SIG-M5 (cell line): ENCODE results near the gene SLC22A23.
"Not testable (repeated sequence)": the region's sequence is repeated elsewhere in the genome, so short reads cannot be mapped to it uniquely, and the experiment has no call there.

Experiments
- DNase-seq: peaks from one replicate; lab custom pipeline; 2025; lab: John Stamatoyannopoulos, UW

SLC22A23 gene

DNA sequence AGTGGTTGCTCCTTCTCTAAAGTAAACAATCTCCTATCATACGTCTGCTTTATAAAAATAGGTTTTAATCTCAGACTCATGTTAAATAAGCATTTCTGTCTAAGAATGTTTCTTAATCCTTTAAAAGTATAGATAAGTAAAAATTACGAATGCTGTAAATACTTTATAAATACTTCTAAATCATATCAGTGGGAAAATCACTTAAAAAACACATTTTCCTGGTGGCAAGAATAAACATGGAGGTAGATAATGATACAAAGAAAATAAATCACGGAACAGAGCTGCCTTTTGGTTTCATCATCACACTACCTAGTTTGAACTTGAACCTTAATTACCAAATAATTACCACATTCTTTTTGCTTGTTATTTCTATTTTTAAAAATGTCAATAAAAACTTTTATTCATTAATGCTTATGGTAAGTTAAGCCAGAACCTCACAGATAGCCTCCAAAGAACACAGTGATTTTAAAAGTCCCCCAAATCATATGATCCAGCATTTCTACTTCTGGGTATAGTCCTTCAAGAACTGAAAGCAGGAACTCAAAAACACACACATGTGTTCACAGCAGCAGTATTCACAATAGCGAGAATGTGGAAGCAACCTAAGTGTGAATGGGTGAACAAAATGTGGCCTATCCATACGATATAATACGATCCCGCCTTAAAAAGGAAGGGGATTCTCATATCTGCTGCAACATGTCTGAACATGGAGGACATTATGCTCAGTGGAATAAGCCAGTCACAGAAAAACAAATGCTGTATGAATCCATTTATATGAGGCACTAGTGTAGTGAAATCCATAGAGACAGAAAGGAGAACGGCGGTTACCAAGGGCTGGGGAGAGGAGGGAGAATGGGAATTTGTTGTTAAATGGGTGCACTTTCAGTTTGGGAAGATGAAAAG is 72.4 kb downstream of the SLC22A23 start:
- DNase-seq: no peak

DNA sequence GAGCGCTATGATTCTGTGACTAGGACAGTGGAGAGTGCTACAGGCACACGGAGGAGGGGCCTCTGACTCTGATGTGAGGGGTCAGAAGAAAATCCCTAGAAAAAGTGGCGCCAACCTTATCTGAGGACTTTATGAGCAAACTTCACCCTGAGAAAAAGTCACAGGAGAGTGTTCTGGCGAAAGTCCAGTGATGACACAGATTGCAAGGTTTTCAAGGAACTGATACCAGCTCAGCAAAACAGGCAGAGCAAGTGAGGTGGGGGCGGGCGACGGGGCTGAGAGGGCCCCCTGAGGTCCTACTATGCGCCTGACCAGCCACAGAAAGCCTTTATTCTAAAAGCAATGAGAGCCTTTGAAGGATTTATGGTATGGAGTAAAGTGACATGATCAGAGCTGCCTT is 73.3 kb downstream of the SLC22A23 start:
- DNase-seq: no peak

DNA sequence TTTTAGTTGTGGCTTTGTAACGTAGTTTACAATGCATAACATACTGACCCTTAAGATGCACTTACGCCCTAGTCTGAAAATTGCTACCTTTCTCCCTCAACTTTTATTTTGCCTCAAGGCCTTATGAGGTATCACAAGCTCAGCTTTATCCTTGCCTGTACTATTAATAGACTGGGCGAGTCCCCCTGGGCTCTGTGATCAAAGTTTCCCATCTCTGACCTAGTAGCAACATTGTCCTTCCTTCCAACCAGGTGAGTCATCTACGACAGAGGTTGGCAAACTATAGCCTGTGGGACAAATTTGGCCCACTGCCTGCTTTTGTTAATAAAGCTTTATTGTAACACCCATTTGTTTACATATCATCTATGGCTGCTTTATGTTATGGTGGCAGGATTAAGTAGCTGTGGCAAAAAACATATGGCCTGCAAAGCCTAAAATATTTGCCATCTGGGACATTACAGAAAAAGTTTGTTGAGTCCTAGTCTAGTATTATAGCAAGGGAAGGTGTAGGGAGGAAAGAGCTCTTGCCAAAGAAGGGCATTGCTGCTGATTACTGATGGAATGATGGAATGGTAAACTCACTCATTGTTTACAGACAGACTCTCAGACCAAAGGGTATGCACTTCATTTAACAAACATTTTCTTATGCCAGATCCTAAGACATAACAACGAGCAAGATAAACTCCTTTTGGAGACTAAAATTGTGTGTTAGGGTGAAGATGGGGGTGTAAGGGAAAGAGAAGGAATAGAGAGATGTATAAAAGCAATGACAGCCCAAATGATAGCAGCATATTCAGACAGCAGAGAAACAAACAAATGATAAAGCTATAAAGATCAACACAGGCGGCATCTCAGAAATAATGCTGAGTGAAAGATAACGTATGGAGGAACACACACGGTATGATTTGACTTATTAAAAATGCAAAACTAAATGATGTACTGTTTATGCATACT is 74.2 kb downstream of the SLC22A23 start:
- no peak for DNase-seq

DNA sequence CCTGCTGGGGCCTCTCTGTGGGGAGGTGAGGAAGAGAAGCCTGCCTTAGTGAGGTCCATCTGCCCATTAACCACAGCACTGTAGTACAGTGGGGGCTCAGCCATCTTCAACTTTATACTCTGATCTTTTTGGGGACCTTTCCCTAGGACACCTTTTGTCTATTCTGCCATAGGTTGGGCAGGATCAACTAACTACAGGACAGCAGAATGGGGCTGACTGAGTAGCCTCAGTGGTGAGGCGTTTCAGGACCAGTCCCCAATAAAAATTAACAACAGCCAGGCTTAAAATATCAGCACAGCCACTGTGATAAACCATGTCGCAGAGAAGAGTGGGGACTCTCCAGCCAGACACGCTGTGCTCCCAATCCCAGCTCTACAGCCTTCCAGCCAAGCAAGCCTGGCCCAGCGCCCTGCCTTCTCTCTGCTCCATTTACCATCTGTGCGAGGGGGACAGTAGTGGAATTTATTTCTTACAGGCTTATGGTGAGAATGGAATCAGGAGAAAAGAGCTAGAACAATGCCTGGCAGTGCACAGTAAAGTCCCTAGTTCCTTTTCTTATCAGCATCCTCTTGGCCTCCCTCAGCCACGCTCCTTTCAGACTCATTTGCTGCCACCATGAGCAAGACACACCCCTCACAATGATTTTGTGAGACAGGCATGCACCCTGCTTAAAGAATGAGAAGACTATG is 75.5 kb downstream of the SLC22A23 start:
- no peak for DNase-seq

DNA sequence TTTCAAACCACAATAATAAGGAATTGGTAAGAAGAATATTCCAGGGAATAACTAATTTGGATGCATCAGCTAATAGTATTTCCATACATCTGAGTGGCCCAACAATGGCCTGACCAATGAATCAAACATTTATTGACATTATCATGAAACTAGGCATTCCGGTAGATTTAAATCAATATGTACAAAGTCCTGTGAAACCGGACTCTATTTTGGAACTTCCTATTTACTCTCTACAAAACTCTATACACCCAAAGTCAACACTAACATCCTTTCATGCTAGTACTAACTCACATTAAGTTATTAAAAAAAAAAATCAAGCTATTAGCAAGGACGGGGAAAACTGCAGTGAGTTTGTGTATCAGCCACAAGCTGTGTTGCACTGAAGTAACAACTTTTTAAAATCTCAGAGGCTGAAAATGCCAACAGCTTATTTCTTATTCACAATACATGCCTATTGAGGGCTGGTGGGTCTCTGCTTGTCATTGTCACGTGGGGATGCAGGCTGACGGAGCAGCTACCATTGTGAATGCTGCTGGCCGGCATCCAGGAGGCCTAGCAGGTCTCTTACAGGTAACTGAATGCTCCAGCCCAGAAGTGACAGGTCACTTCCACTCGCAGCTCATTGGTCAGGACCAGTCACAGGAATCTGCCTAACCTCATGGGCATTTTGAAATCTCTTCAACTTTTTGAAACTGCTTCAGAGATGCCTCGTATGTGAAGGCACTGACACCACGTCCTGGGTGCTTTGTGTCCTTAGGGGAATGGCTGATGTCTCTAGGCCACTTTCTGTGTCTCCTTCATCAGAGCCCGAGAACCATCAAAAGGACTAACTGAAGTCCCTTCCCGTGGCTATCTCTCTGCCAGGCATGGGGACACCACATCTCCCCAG is 76.3 kb downstream of the SLC22A23 start:
- DNase-seq: no peak

DNA sequence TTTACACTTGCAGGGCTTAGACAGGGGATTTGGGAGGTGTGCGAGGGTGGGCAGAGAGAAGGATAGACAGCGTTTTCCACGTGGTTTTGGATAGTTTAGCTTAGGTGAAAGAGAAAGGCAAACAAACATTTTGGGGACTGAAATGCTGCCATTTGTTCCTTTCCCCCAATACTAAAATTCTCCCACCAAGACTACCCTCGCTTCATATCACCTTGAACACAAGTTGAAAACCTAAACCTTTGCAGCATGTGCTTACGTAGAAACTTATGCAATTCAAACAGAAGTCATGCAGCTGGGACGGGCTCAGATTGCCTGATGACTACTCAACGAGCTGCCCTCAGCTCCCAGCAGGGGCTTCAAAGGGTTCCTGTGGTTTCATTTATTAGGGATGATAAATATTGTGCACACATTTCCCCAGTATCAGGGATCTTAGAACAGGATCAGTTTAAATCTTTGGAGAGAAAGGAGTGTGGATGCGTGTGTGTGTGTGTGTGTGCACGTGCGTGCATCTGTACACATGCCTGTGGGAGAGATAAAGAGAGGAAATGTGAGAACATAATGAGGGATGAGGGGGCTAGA is 77.3 kb downstream of the SLC22A23 start:
- DNase-seq: no peak

DNA sequence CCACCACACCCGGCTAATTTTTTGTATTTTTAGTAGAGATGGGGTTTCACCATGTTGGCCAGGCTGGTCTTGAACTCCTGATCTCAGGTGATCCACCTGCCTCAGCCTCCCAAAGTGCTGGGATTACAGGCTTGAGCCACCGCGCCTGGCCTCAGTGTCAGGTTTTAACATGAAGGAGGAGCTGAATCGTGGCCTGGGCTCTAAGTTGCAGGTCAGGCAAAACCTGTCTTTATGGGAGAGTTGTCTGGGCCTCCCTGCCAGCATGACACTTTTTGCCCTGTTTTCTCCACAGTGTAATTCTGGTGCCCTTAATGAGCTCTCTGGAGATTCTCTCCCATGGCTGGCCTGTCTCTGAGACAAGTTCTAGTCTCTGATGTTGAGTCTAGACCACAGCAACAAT is 78.0 kb downstream of the SLC22A23 start:
- DNase-seq: not testable (repeated sequence)

DNA sequence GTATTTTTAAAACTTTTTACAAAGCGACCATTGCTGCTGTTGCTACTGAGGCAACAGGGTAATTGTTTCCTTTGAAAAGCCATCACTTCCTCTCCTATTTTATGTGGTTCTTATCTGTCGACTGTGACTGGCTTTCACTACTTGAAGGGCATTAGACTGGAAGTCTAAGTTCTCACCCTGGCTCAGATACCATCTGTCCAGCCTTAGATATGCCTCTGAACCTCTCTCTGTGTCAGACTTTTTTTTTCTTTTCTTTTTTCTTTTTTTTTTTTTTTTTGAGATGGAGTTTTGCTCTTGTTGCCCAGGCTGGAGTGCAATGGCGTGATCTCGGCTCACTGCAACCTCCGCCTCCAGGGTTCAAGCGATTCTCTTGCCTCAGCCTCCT is 78.5 kb downstream of the SLC22A23 start:
- not testable (repeated sequence) for DNase-seq

DNA sequence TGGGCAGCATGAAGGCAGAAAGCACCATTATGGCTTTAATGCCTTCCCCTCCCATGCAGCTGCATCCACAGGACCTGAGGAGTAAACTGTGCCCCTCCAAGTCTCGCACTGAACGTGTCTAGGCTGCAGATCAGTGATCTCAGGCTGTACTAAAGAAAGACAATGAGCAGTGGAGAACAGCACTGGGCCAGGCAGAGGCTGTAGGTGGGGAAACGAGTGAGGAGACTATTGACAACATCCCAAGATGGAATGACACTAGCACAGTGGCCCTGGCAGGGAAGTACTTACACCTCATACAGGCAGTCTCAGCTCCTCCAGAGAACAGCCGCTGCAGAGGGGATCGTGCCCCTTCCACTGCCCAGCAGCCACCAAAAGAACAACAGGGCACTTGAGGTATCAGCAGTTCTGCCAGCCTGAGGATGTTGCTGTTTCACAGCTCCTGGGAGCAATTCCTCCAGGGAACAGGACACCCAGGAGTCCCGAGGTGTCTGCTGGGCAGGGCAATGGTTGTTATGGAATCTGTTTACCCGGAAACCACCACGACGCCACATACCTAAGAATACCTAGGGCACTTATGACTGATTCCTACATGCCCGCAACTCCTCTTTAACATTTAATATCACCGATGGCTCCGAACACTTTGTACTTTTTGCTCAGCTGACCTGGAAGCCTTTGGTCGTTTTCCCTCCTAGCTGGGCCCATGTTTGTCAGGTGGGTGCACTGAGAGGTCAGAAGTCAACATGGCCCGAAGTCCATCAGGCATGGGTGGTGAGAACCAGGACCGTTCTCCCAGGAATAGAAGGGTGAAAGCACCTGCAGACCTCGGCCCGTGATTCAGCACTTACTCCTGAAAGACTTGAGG is 79.1 kb downstream of the SLC22A23 start:
- DNase-seq: no peak

DNA sequence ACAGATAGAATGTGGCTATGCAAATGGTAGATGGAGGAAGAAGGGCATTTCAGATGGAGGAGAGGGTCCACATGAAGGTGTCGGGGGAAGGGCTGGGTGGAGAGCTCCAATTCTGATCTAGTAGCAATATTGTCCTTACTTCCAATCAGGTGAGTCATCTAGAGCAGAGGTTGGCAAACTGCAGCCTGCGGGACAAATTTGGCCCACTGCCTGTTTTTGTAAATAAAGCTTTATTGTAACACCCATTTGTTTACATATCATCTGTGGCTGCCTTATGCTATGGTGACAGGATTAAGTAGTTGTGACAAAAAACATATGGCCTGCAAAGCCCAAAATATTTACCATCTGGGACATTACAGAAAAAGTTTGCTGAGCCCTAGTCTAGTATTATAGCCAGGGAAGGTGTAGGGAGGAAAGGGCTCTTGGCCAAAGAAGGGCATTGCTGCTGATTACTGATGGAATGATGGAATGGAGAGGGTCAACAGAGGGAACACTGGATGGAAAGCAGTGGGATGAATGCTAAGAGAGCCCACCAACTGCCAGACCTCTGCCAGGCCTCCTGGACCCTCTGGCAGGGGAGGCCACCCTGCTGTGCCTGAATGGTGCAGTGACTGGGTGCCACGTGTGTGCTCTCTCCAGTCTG is 79.8 kb downstream of the SLC22A23 start:
- DNase-seq: no peak

DNA sequence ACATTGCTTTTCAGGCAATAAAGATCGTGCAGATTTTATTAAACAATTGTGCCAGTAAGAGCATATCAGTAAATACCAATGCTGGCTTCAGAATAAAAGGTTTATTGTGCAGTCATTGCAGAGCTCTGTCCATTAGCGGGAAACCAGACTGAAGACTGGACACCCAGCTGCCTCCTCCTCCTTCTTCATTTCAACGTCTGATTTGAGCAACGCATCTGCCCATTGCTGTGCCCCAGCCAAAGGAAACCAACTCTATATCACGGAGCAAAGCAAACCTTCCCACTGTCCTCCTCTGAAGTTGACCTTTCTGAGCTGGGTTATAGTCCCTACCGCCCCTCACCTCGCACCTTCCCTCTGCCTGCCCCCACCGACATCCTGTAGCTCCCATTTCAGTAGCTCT is 80.8 kb downstream of the SLC22A23 start:
- no peak for DNase-seq

DNA sequence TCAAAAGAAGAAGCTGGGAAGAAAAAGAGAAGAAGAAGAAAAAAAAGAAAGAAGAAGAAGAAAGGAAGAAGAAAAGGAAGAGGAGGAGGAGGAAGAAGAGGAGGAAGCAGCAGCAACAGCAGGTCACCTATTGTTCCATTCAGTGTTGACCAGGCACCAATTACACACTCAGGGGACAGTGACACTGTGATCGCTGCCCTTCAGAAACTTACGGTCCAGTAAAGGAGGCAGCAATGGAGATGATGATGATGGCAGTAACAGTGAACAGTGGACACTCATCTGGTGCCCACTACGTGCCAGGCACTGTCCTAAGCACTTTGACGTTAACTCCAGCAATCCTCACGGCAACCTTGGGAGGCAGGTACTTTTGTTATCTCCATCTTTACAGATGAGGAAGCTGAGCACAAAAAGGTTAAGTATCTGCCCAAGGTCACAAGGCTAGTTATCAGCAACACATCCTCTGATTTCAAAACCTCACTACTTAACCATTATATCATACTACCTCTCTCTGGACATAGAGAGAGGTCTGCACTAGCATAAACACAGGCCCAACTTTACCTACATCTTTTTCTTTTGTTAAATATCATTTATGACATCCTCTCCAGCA is 83.2 kb downstream of the SLC22A23 start:
- DNase-seq: no peak

DNA sequence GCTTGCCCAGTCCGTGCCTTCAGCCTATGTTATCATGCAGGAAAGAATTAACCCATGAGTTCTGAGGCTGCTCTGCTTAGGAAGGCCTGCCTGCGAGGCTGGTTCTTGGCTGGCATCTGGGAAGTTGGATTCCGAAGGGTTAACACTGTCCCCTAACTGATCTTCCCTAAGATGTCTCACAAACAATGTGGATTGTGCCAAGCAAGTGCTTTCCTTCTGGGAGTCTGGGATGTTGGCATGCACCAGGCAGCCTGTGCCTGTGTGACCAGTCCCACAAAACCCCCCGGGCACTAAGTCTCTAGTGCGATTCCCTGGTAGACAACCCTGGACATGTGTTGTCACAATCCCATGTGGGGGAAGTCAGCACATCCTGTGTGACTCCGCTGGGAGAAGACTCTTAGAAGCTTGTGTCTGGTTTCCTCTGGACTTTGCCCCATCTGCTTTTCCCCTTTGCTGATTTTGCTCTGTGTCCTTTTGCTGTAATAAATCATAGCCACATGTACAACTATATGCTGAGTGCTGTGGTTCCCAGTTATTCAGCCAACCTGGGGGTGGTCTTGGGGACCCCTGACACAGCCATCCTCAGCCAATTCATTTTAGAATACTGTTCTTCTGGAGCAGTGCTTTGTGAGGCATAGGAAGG is 83.8 kb downstream of the SLC22A23 start:
- no peak for DNase-seq

DNA sequence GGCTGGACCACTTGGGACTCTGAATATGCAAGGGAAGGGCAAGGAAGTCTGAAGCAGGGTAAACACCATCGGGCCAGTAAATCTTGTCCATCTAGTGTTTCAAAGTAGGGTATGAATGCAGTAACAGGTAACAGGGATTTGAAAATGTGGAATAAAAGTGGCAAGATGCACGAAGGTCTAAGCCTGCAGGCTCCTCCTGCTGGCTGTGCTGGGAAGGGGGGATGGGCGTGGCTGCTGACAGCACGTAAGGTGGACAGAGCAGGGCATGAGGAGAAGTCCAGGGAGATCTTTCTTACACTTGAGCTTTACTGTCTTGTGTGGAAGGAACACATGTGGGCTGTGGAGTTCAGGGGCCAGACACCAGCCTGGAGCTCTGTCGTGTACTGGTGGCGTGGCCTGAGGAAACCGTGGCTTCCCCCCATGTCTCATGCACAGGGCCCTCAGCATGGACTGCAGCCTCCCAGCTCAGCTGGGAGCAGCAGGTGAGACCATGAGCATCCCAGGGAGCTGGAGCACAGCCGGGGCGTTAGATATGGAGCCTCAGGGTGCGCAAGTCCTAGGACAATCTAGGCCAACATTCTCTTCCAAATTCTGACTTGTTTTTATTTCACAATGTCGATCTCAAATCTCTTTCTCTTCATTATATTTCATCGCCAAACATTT is 84.5 kb downstream of the SLC22A23 start:
- no peak for DNase-seq

DNA sequence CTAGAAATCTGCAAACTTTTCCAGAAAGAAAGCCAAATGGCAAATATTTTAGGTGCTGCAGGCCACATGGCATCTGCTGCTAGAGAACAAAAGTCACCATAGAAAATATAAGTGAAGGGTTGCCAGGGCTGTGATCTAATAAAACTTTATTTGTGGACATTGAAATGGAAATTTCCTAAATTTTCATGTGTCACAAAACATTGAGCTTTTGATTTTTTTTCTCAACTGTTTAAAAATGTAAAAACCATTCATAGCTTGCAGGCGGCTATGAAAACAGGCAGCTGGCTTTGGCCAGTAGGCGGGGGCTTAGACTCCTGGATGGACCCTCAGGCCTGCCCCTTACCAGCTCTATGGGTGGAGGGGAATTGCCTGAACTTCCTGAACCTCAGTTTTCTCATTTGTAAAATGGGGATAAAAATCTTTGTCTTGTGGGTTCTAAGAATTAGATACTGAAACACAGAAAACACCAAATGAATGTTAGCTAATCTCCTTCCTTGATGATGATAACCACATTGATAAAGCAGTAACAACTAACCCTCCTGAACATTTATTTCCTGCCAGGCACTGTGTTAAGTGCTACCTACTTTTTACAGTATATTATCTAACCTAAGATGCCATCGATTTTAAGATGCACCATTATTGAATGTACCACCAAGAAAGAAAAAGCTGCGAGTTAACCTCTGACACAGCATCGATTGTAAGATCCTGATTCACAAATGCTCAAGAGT is 85.5 kb downstream of the SLC22A23 start:
- no peak for DNase-seq

DNA sequence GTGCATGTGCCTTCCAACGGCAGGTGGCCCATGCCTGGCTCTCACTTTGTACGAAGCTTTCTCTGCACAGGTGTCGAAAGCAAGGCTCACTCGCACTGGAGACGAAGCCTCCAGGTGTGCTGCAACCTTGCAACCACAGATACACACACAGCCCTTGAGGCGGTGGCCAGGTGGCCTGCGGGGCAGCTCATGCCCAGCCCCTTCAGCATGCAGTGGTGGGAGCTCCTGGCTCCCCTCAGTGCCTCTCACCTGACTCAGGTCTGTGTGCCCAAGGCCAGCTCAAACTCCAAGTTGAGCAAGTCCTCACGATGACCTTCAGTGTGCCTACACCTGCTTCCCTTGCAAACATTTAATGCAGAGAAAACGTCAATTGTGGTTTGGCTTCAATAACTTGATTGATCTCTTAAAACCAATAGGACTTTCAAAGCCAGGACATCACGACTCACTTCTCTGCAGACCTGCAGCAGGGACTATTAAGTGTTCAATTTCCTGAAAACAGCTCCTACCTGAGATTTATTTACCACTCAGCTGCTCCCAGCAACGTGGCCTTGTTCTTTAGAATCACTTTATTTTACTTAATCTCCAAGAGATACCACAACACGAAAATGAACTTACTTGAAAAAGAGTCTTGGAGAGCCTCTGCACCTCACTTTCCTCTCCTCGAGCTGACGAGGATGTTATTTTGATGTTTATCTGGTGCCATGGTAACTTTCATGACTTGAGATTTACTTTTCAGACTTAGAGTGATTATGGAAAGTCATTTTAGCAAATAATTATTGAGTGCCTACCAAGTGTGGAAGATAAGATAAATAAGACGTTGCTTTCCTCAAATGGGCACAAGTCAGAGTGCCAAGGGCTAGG is 86.3 kb downstream of the SLC22A23 start:
- no peak for DNase-seq
